ENCODE data around the gene LSM14A. TPM values are rescaled to one million over a fixed set of nuclear protein-coding genes. Genes with fewer than 3 reads are reported as not detected.

The LSM14A gene
- total RNA-seq, 1 experiment from 2014 or later, result 199 TPM

GRCh38 chr19:34226036-34226435 is 53.7 kb downstream of the LSM14A start:
- Histone ChIP-seq H3K27me3 (ENCODE audit: insufficient read depth, low read length) (no peaks in the 10 kb centered on the region), H3K18ac (ENCODE audit: insufficient read length, low read depth, low read length) (no peak overlapping the region), H3K56ac (ENCODE audit: insufficient read length, low read depth, low read length) (no peak overlapping the region), H2BK120ac (ENCODE audit: low read depth, low read length, poor library complexity, severe bottlenecking) (no peak overlapping the region), H3K4ac (ENCODE audit: low read depth, low read length) (no peak overlapping the region), H4K5ac (ENCODE audit: insufficient read length, low read depth, low read length) (no peak overlapping the region), H3T11ph (ENCODE audit: low read length) (no peak overlapping the region), H2AK5ac (ENCODE audit: insufficient read length, low read length) (no peak overlapping the region), H4K8ac (replicated peaks; ENCODE audit: insufficient read length, low read depth, low read length) (no peak overlapping the region), H4K20me1 (ENCODE audit: control insufficient read depth, insufficient read depth, insufficient read length) (peaks cover 4% of the 10 kb centered on the region), H3K14ac (ENCODE audit: insufficient read depth, low read length) (no peak overlapping the region), H2AFZ (ENCODE audit: low read length) (no peak overlapping the region), H3K23me2 (ENCODE audit: insufficient read length, low read depth, low read length, poor library complexity, severe bottlenecking) (no peaks in the 10 kb centered on the region), H4K91ac (ENCODE audit: insufficient read length, low read depth, low read length) (no peak overlapping the region), H3K79me1 (ENCODE audit: insufficient read depth, low read depth, low read length, poor library complexity, severe bottlenecking) (no peaks in the 10 kb centered on the region), H3K27ac (ENCODE audit: insufficient read length, low read depth, low read length) (no peak overlapping the region), H3K79me2 (ENCODE audit: insufficient read depth, low read length) (no peaks in the 10 kb centered on the region), H2BK20ac (ENCODE audit: low read depth, low read length, poor library complexity, severe bottlenecking) (no peak overlapping the region), H3K23ac (ENCODE audit: insufficient read length, low read depth, low read length) (no peak overlapping the region), H2BK15ac (ENCODE audit: low read depth, low read length) (no peak overlapping the region), H3K9me3 (ENCODE audit: control insufficient read depth, low read depth, low read length) (no peaks in the 10 kb centered on the region), H2BK12ac (ENCODE audit: insufficient read length, low read depth, low read length) (no peak overlapping the region), H2BK5ac (ENCODE audit: insufficient read length, low read length) (no peak overlapping the region), H3K9ac (ENCODE audit: extremely low read depth, insufficient read length, low read length) (no peak overlapping the region), H3K4me2 (ENCODE audit: insufficient read depth, insufficient read length, low read length) (no peak overlapping the region), H3K4me1 (ENCODE audit: insufficient read depth, low read length) (peaks cover 9% of the 10 kb centered on the region; the same call in 1 of the 2 replicates)
- H3K27ac Mint-ChIP-seq, result peak overlapping the region in 2 of 3 experiments; percentile 52 to 68; a peak in 4 of 7 replicates
- H3K9me3 Mint-ChIP-seq, result no peaks in the 10 kb centered on the region
- no peak for DNase-seq
- TF ChIP-seq, protein P1, sequence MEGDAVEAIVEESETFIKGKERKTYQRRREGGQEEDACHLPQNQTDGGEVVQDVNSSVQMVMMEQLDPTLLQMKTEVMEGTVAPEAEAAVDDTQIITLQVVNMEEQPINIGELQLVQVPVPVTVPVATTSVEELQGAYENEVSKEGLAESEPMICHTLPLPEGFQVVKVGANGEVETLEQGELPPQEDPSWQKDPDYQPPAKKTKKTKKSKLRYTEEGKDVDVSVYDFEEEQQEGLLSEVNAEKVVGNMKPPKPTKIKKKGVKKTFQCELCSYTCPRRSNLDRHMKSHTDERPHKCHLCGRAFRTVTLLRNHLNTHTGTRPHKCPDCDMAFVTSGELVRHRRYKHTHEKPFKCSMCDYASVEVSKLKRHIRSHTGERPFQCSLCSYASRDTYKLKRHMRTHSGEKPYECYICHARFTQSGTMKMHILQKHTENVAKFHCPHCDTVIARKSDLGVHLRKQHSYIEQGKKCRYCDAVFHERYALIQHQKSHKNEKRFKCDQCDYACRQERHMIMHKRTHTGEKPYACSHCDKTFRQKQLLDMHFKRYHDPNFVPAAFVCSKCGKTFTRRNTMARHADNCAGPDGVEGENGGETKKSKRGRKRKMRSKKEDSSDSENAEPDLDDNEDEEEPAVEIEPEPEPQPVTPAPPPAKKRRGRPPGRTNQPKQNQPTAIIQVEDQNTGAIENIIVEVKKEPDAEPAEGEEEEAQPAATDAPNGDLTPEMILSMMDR (conservative IDR thresholded peaks at IDR 0.05), result no peak
- H3K4me1 Mint-ChIP-seq, result peaks cover 46% of the 10 kb centered on the region in 2 experiments
- H3K4me3 Mint-ChIP-seq, result no peak overlapping the region
- WGBS (ENCODE audit: extremely low coverage, insufficient read length, low lambda C conversion rate), result no CpG with 5 or more reads among the region's 2 CpGs
- H3K27me3 Mint-ChIP-seq (ENCODE audit: low read depth), result no peaks in the 10 kb centered on the region
- peaks cover 40 to 85% (median 79%) of the 10 kb centered on the region in 3 experiments; a peak in 6 of 7 replicates for H3K36me3 Mint-ChIP-seq (ENCODE audit: insufficient read depth in 1 of 3, low read depth in 3 of 3)

All from H9 (cell line).